GM11168 (cell line): ENCODE results near the gene PCDHGB4.
"Not testable (repeated sequence)": the region's sequence is repeated elsewhere in the genome, so short reads cannot be mapped to it uniquely, and the experiment has no call there.

Source experiments
- in situ Hi-C: fragments of 300-500 bp; cut with MboI; formaldehyde crosslinking; loops from one replicate; pipeline ENCODE4 v1.12.0; 2022; ENCODE audit warnings: low sequenced_read_pairs; ENCODE audit not compliant: unreplicated experiment

Gene PCDHGB4

GRCh38 chr5:141397756-141398551, 10.5 kb downstream of the PCDHGB4 start, which contains the start of gene PCDHGB5:
Gene PCDHGB5 (plus strand): TSS chr5:141397947. CDS start chr5:141398128, 181 bp downstream.
- in situ Hi-C loops: loop anchor here (10.0 kb wide), 1 partner anchor 663 kb away; no protein-coding TSS in a partner anchor

- in situ Hi-C loops: loop anchor here (10.0 kb wide), 1 partner anchor 664 kb away; no protein-coding TSS in a partner anchor
These were observed 11.1 kb downstream of the PCDHGB4 start for GRCh38 chr5:141398608-141399007.

- in situ Hi-C loops: loop anchor here (10.0 kb wide), 1 partner anchor 665 kb away; no protein-coding TSS in a partner anchor
These were observed 12.2 kb downstream of the PCDHGB4 start for GRCh38 chr5:141399555-141400258.

- in situ Hi-C loops: no loop called here
These were observed 15.2 kb downstream of the PCDHGB4 start, which contains the start of gene PCDHGA9 for GRCh38 chr5:141402553-141403243. Gene PCDHGA9 (plus strand): TSS chr5:141402778. CDS start chr5:141402953, 175 bp downstream.

GRCh38 chr5:141403387-141403786, 15.9 kb downstream of the PCDHGB4 start:
- in situ Hi-C loops: no loop called here

- in situ Hi-C loops: not testable (repeated sequence)
These were observed 20.4 kb downstream of the PCDHGB4 start, which contains the start of gene PCDHGB6 for GRCh38 chr5:141407790-141408505. Gene PCDHGB6 (plus strand): TSS chr5:141408021. CDS start chr5:141408203, 182 bp downstream.

GRCh38 chr5:141409598-141410306, 22.3 kb downstream of the PCDHGB4 start:
- in situ Hi-C loops: loop anchor here (5.0 kb wide), 1 partner anchor 153 kb away; no protein-coding TSS in a partner anchor

GRCh38 chr5:141411575-141411974, 24.1 kb downstream of the PCDHGB4 start:
- in situ Hi-C loops: loop anchor here (5.0 kb wide), 1 partner anchor 151 kb away; no protein-coding TSS in a partner anchor

- in situ Hi-C loops: loop anchor here (5.0 kb wide), 1 partner anchor 149 kb away; no protein-coding TSS in a partner anchor
These were observed 25.5 kb downstream of the PCDHGB4 start, which contains the start of gene PCDHGA10 for GRCh38 chr5:141412854-141413539. Gene PCDHGA10 (plus strand): TSS chr5:141412987. CDS start chr5:141413176, 189 bp downstream.

GRCh38 chr5:141413540-141414069, 26.1 kb downstream of the PCDHGB4 start:
- in situ Hi-C loops: loop anchor here (5.0 kb wide), 1 partner anchor 149 kb away; no protein-coding TSS in a partner anchor

- in situ Hi-C loops: loop anchor here (5.0 kb wide), 1 partner anchor 148 kb away; no protein-coding TSS in a partner anchor
These were observed 27.2 kb downstream of the PCDHGB4 start for GRCh38 chr5:141414548-141415274.

- in situ Hi-C loops: not testable (repeated sequence)
These were observed 27.7 kb downstream of the PCDHGB4 start for GRCh38 chr5:141415275-141415618.

GRCh38 chr5:141417494-141418172, 30.1 kb downstream of the PCDHGB4 start, which contains the start of gene PCDHGB7:
Gene PCDHGB7 (plus strand): TSS chr5:141417677. CDS start chr5:141417860, 183 bp downstream.
- in situ Hi-C loops: not testable (repeated sequence)

GRCh38 chr5:141419074-141419880, 31.8 kb downstream of the PCDHGB4 start:
- in situ Hi-C loops: no loop called here

GRCh38 chr5:141420855-141421488, 33.5 kb downstream of the PCDHGB4 start, which contains the start of gene PCDHGA11:
Gene PCDHGA11 (plus strand): TSS chr5:141421051. CDS start chr5:141421228, 177 bp downstream.
- in situ Hi-C loops: no loop called here
